NCI-H2227 treated with DMSO at 0.1 percent for 48 hours (cell line): ENCODE measurements around the gene UTY.

Experiments used
- DNase-seq: peaks from one replicate; lab custom pipeline; 2025; lab: John Stamatoyannopoulos, UW

The UTY gene

GRCh38 chrY:13479828-13480227, at the start of gene UTY:
Gene UTY (minus strand): TSS chrY:13480033. CDS start chrY:13479665, 368 bp downstream.
- DNase-seq, result no peak

- no peak for DNase-seq
Measured at GRCh38 chrY:13520474-13520873, 40.6 kb upstream of the UTY start.

GRCh38 chrY:13501215-13501614, 21.4 kb upstream of the UTY start:
- DNase-seq, result no peak

- DNase-seq, result no peak
Measured at GRCh38 chrY:13493737-13494136, 13.9 kb upstream of the UTY start.

- DNase-seq, result no peak
Measured at GRCh38 chrY:13492408-13492807, 12.6 kb upstream of the UTY start.

- no peak for DNase-seq
Measured at GRCh38 chrY:13488738-13489137, 8.9 kb upstream of the UTY start.

- no peak for DNase-seq
Measured at GRCh38 chrY:13479121-13479711, 617 bp downstream of the UTY start.

- DNase-seq, result no peak
Measured at GRCh38 chrY:13478126-13478785, 1.6 kb downstream of the UTY start.

GRCh38 chrY:13474997-13475396, 4.8 kb downstream of the UTY start:
- no peak for DNase-seq

- no peak for DNase-seq
Measured at GRCh38 chrY:13451572-13451971, 28.3 kb downstream of the UTY start.

- no peak for DNase-seq
Measured at GRCh38 chrY:13450596-13451130, 29.2 kb downstream of the UTY start.

- no peak for DNase-seq
Measured at GRCh38 chrY:13445566-13445965, 34.3 kb downstream of the UTY start.

- DNase-seq, result no peak
Measured at GRCh38 chrY:13443146-13443545, 36.7 kb downstream of the UTY start.

GRCh38 chrY:13440811-13441210, 39.0 kb downstream of the UTY start:
- no peak for DNase-seq

GRCh38 chrY:13435968-13436937, 43.6 kb downstream of the UTY start:
- no peak for DNase-seq

GRCh38 chrY:13435206-13435967, 44.4 kb downstream of the UTY start:
- no peak for DNase-seq

- DNase-seq, result no peak
Measured at GRCh38 chrY:13432293-13433025, 47.4 kb downstream of the UTY start.

- no peak for DNase-seq
Measured at GRCh38 chrY:13429551-13429950, 50.3 kb downstream of the UTY start.

- no peak for DNase-seq
Measured at GRCh38 chrY:13423281-13423732, 56.5 kb downstream of the UTY start.

- DNase-seq, result no peak
Measured at GRCh38 chrY:13416869-13417661, 62.8 kb downstream of the UTY start.
